ENCODE results near the gene ATP8A2. TPM values are rescaled to one million over a fixed set of nuclear protein-coding genes. Genes with fewer than 3 reads are reported as not detected.

ATP8A2 gene
- total and polyA plus RNA-seq, 9 of the 15 experiments (the other 6 are each of a cell fraction or from before 2014, with no cell fraction given) = under 0.01 to 0.33 (median 0.06) TPM; not detected in 4

DNA sequence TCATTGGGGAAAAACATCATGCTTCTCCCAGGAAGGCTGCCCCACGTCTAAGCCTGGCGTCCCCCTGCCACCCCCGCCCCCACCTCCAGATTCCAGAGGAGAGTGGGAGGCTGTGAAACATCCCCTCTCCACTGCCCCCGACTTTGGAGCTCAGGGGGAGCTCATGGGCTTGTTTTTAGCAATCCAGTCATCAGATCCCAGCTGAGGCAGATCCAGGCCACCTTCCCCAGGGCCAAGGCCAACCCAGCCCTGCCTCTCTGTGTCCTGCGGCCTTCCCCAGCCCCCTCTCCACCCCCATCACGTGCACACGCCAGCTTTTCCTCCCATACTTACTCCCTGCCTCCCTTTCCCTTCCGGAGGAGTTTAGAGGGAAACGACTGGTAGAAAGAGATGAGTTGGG lies 641.2 kb downstream of the ATP8A2 start:
- H3K4me1 ChIP-seq (replicated peaks in 1 of 2; ENCODE audit: control insufficient read depth in 2 of 2, insufficient read depth in 2 of 2, low read length in 2 of 2) = no peaks in the 10 kb centered on the region
- FAIRE-seq (no peak), DNase-seq (ENCODE audit: extremely low read depth in 1 of 4, low spot score in 3 of 4) (no peak), ATAC-seq (no peak)
- H2AFZ ChIP-seq (ENCODE audit: low read depth, low read length) = no peak overlapping the region
- ChIA-PET POLR2A (interaction anchor here (0.6 kb wide), 1 partner anchor 1806 kb away, joined by 3 read pairs; no protein-coding TSS in a partner anchor), CTCF (ENCODE audit: low intra/inter-chr PET ratio) (no interaction called here)
- intact Hi-C loops (cut with micrococcal nuclease) (no loop called here), in situ Hi-C loops (cut with MboI) (no loop called here)
- H3K9me3 ChIP-seq (replicated peaks; ENCODE audit: control insufficient read depth, insufficient read depth, low read depth, low read length) = no peaks in the 10 kb centered on the region
- no peak overlapping the region for H3K4me2 ChIP-seq (ENCODE audit: insufficient read depth, low read length)
- H3K9ac ChIP-seq (ENCODE audit: insufficient read depth in 1 of 2, low read depth in 2 of 2, low read length in 2 of 2) = no peak overlapping the region
- H4K20me1 ChIP-seq (replicated peaks; ENCODE audit: control insufficient read depth, insufficient read depth, low read length) = no peaks in the 10 kb centered on the region
- 0% methylated on average over 3 of the region's 9 CpGs for WGBS (ENCODE audit: insufficient coverage, low coverage, missing lambda C conversion rate)
- no peak overlapping the region for H3K4me3 ChIP-seq
- BruUV-seq (replicated peaks) = no TSS peak
- no peaks in the 10 kb centered on the region for H3K79me2 ChIP-seq (ENCODE audit: control insufficient read depth, insufficient read depth, low read length)
- no peaks in the 10 kb centered on the region for H3K9me1 ChIP-seq (ENCODE audit: control insufficient read depth, insufficient read depth, low read length)
- no peak overlapping the region for H3K27ac ChIP-seq (ENCODE audit: extremely low read depth, low read depth, low read length)
- H3K36me3 ChIP-seq (ENCODE audit: control insufficient read depth, insufficient read depth, low read length) = no peaks in the 10 kb centered on the region
- peaks cover 0 to 11% of the 10 kb centered on the region in 2 experiments; a peak in 2 of 5 replicates for H3K27me3 ChIP-seq (ENCODE audit: control insufficient read depth in 2 of 2, insufficient read depth in 2 of 2, low read length in 2 of 2)
- TF ChIP-seq NCOA4 (IDR thresholded peaks at IDR 0.05; ENCODE audit: partially characterized antibody) (no peak), KDM1A (IDR thresholded peaks at IDR 0.05) (no peak), XRCC3 (IDR thresholded peaks at IDR 0.05) (no peak), CBX3 (IDR thresholded peaks at IDR 0.05; ENCODE audit: borderline replicate concordance in 1 of 2, low read length in 2 of 2) (no peak), MBD1 (CRISPR knock-in tag; IDR thresholded peaks at IDR 0.05) (no peak), NFE2 (IDR thresholded peaks at IDR 0.05; ENCODE audit: low read depth) (no peak), PHF20 (IDR thresholded peaks at IDR 0.05; ENCODE audit: partially characterized antibody) (no peak), PHB2 (IDR thresholded peaks at IDR 0.05; ENCODE audit: low read depth) (no peak), RFX7 (CRISPR knock-in tag; IDR thresholded peaks at IDR 0.05) (no peak), ZHX1 (conservative IDR thresholded peaks at IDR 0.05; ENCODE audit: low read length) (no peak), BRF1 (IDR thresholded peaks at IDR 0.05; ENCODE audit: borderline replicate concordance, extremely low read depth, insufficient read length) (no peak), NR2C1 (IDR thresholded peaks at IDR 0.05) (no peak), NR2C1 (tag; IDR thresholded peaks at IDR 0.05) (no peak), PBX2 (CRISPR knock-in tag; IDR thresholded peaks at IDR 0.05; ENCODE audit: low read depth) (no peak), PBX2 (tag; conservative IDR thresholded peaks at IDR 0.05; ENCODE audit: low read depth) (no peak), ID3 (CRISPR knock-in tag; IDR thresholded peaks at IDR 0.05) (no peak), ID3 (tag; IDR thresholded peaks at IDR 0.05) (no peak), ZBTB7A (IDR thresholded peaks at IDR 0.05; ENCODE audit: borderline replicate concordance, control insufficient read depth, low read depth, low read length) (no peak)

All from K562 (cell line).